A549 (cell line): ENCODE measurements around the gene TEKT5.

Source experiments
- CHD2 ChIP-seq: fragments of 150-350 bp; IDR thresholded peaks from 2 replicates; pipeline ENCODE4 v1.6.1; 2014; ENCODE audit warnings: low read length; ENCODE audit not compliant: partially characterized antibody
- CTCF ChIP-seq: fragments of >200 bp; sonication (Bioruptor Twin); formaldehyde crosslinking; IDR thresholded peaks from 3 replicates; pipeline ENCODE4 v1.5.1; 2016
- E2F6 ChIP-seq: IDR thresholded peaks from 2 replicates; pipeline ENCODE4 v1.6.1; 2012; ENCODE audit warnings: low read depth, borderline replicate concordance
- ESRRA ChIP-seq: fragments of 150-350 bp; IDR thresholded peaks from 2 replicates; pipeline ENCODE4 v1.6.1; 2014; ENCODE audit warnings: mild to moderate bottlenecking, low read length, borderline replicate concordance
- JUN ChIP-seq, 2 experiments: fragments of >200 bp; sonication (Bioruptor Twin); formaldehyde crosslinking; IDR thresholded peaks; 2 replicates in 1 of 2; 3 replicates in 1 of 2; pipeline ENCODE4 v1.6.1; 2016 to 2017
- NPAS2 ChIP-seq: fragments of 250-450 bp; sonication (Bioruptor Pico); IDR thresholded peaks from 2 replicates; pipeline ENCODE4 v1.8.0; 2022; ENCODE audit warnings: mild to moderate bottlenecking, moderate library complexity, borderline replicate concordance
- POLR2A ChIP-seq: IDR thresholded peaks from 2 replicates; pipeline ENCODE4 v1.6.1; 2012; ENCODE audit warnings: mild to moderate bottlenecking, low read length
- REST ChIP-seq: fragments of 200-600 bp; sonication (generic); IDR thresholded peaks from 2 replicates; pipeline ENCODE4 v1.6.1; 2016; ENCODE audit warnings: antibody characterized with exemption, mild to moderate bottlenecking, moderate library complexity
- RNF2 ChIP-seq: fragments of 200-600 bp; sonication (generic); IDR thresholded peaks from 2 replicates; pipeline ENCODE4 v1.6.1; 2016; ENCODE audit warnings: low read depth, mild to moderate bottlenecking, antibody characterized with exemption, moderate library complexity, borderline replicate concordance
- SMC3 ChIP-seq: fragments of >200 bp; sonication (Bioruptor Twin); formaldehyde crosslinking; IDR thresholded peaks from 3 replicates; pipeline ENCODE4 v1.6.1; 2018; ENCODE audit warnings: inconsistent platforms
- TP53 ChIP-seq: fragments of 250-450 bp; sonication (Bioruptor Pico); IDR thresholded peaks from 2 replicates; pipeline ENCODE4 v1.5.0; 2021; ENCODE audit warnings: mild to moderate bottlenecking, moderate library complexity
- ZFP36 ChIP-seq: fragments of 450-650 bp; IDR thresholded peaks from 2 replicates; pipeline ENCODE4 v1.6.1; 2014; ENCODE audit warnings: borderline replicate concordance; ENCODE audit not compliant: partially characterized antibody

GRCh38 chr16:10679921-10680320, 14.8 kb downstream of the TEKT5 start:
- TF ChIP-seq CTCF, result no peak
- no peak for TF ChIP-seq ESRRA
- TF ChIP-seq NPAS2 (CRISPR knock-in tag), result no peak
- TF ChIP-seq POLR2A, result no peak
- TF ChIP-seq CHD2, result no peak
- TF ChIP-seq JUN (IDR thresholded peaks at IDR 0.05), result no peak
- no peak for TF ChIP-seq REST
- no peak for TF ChIP-seq SMC3
- no peak for TF ChIP-seq E2F6
- TF ChIP-seq TP53 (CRISPR knock-in tag), result no peak
- TF ChIP-seq RNF2, result no peak
- no peak for TF ChIP-seq ZFP36
